GM19463 (cell line): Measurements from ENCODE around the gene PTPRN2.
"Not testable (repeated sequence)": the region's sequence is repeated elsewhere in the genome, so short reads cannot be mapped to it uniquely, and the experiment has no call there.

Source experiments
- ATAC-seq: cut with Tn5 transposase; IDR thresholded peaks from one replicate; pipeline ENCODE4 v1.9.1; 2021; ENCODE audit warnings: mild to moderate bottlenecking, moderate library complexity; ENCODE audit not compliant: unreplicated experiment

Gene PTPRN2

GRCh38 chr7:158424531-158424930, 163.1 kb downstream of the PTPRN2 start:
- ATAC-seq: no peak

- no peak for ATAC-seq
Measured at GRCh38 chr7:158424011-158424410, 163.6 kb downstream of the PTPRN2 start.

GRCh38 chr7:158422887-158423560, 164.6 kb downstream of the PTPRN2 start:
- ATAC-seq: no peak

GRCh38 chr7:158422196-158422886, 165.3 kb downstream of the PTPRN2 start:
- ATAC-seq: no peak

GRCh38 chr7:158421361-158421760, 166.3 kb downstream of the PTPRN2 start:
- no peak for ATAC-seq

GRCh38 chr7:158420591-158421340, 166.9 kb downstream of the PTPRN2 start:
- no peak for ATAC-seq

- no peak for ATAC-seq
Measured at GRCh38 chr7:158419238-158419785, 168.3 kb downstream of the PTPRN2 start.

GRCh38 chr7:158418395-158418794, 169.2 kb downstream of the PTPRN2 start:
- ATAC-seq: not testable (repeated sequence)

- ATAC-seq: no peak
Measured at GRCh38 chr7:158416283-158416933, 171.2 kb downstream of the PTPRN2 start.

- ATAC-seq: no peak
Measured at GRCh38 chr7:158415316-158415715, 172.3 kb downstream of the PTPRN2 start.

GRCh38 chr7:158414486-158414961, 173.1 kb downstream of the PTPRN2 start:
- ATAC-seq: no peak

GRCh38 chr7:158414002-158414401, 173.6 kb downstream of the PTPRN2 start:
- no peak for ATAC-seq

- no peak for ATAC-seq
Measured at GRCh38 chr7:158411232-158411950, 176.2 kb downstream of the PTPRN2 start.

GRCh38 chr7:158410720-158411119, 176.9 kb downstream of the PTPRN2 start:
- no peak for ATAC-seq

- ATAC-seq: no peak
Measured at GRCh38 chr7:158409816-158410330, 177.8 kb downstream of the PTPRN2 start.

- no peak for ATAC-seq
Measured at GRCh38 chr7:158409120-158409519, 178.5 kb downstream of the PTPRN2 start.

- no peak for ATAC-seq
Measured at GRCh38 chr7:158408318-158408920, 179.2 kb downstream of the PTPRN2 start.

- ATAC-seq: no peak
Measured at GRCh38 chr7:158407581-158408317, 179.9 kb downstream of the PTPRN2 start.

- no peak for ATAC-seq
Measured at GRCh38 chr7:158406801-158407200, 180.8 kb downstream of the PTPRN2 start.
